HG03045 (cell line): Measurements from ENCODE around the gene TTC3.
"Not testable (repeated sequence)": the region's sequence is repeated elsewhere in the genome, so short reads cannot be mapped to it uniquely, and the experiment has no call there.

Experiments used
- ATAC-seq: cut with Tn5 transposase; IDR thresholded peaks from one replicate; pipeline ENCODE4 v1.9.1; 2021; ENCODE audit warnings: mild to moderate bottlenecking, moderate library complexity; ENCODE audit not compliant: unreplicated experiment

The TTC3 gene

GRCh38 chr21:37072988-37073416 lies at the start of gene TTC3, which contains the start of gene PIGP:
TTC3 (plus strand) TSS chr21:37073254; CDS start chr21:37087258, 14,004 bp downstream.
PIGP (minus strand) TSS chr21:37073071; CDS start chr21:37072515, 556 bp downstream.
- peak; percentile 79 for ATAC-seq

- ATAC-seq, result no peak
These were observed 46.6 kb upstream of the TTC3 start for GRCh38 chr21:37026499-37026898.

- ATAC-seq, result no peak
These were observed 44.5 kb upstream of the TTC3 start for GRCh38 chr21:37028570-37028969.

- no peak for ATAC-seq
These were observed 42.2 kb upstream of the TTC3 start for GRCh38 chr21:37030864-37031263.

GRCh38 chr21:37032293-37032692 lies 40.8 kb upstream of the TTC3 start:
- ATAC-seq, result no peak

GRCh38 chr21:37032877-37033471 lies 40.1 kb upstream of the TTC3 start:
- ATAC-seq, result no peak

- not testable (repeated sequence) for ATAC-seq
These were observed 38.7 kb upstream of the TTC3 start for GRCh38 chr21:37034394-37034793.

- ATAC-seq, result no peak
These were observed 36.9 kb upstream of the TTC3 start for GRCh38 chr21:37036177-37036576.

- no peak for ATAC-seq
These were observed 33.5 kb upstream of the TTC3 start for GRCh38 chr21:37039411-37040075.

- no peak for ATAC-seq
These were observed 32.8 kb upstream of the TTC3 start for GRCh38 chr21:37040212-37040611.

- no peak for ATAC-seq
These were observed 31.3 kb upstream of the TTC3 start for GRCh38 chr21:37041706-37042271.

- no peak for ATAC-seq
These were observed 29.2 kb upstream of the TTC3 start for GRCh38 chr21:37043818-37044217.

GRCh38 chr21:37044643-37045042 lies 28.4 kb upstream of the TTC3 start:
- ATAC-seq, result no peak

- no peak for ATAC-seq
These were observed 27.9 kb upstream of the TTC3 start for GRCh38 chr21:37045149-37045548.

- ATAC-seq, result no peak
These were observed 27.5 kb upstream of the TTC3 start for GRCh38 chr21:37045556-37045955.

- ATAC-seq, result no peak
These were observed 26.0 kb upstream of the TTC3 start for GRCh38 chr21:37047079-37047478.

GRCh38 chr21:37049741-37050140 lies 23.3 kb upstream of the TTC3 start:
- ATAC-seq, result not testable (repeated sequence)

- ATAC-seq, result no peak
These were observed 17.7 kb upstream of the TTC3 start for GRCh38 chr21:37055271-37055855.

- ATAC-seq, result no peak
These were observed 15.4 kb upstream of the TTC3 start for GRCh38 chr21:37057614-37058013.

- no peak for ATAC-seq
These were observed 14.8 kb upstream of the TTC3 start for GRCh38 chr21:37058261-37058660.

GRCh38 chr21:37059181-37059580 lies 13.9 kb upstream of the TTC3 start:
- ATAC-seq, result no peak

GRCh38 chr21:37060296-37060695 lies 12.8 kb upstream of the TTC3 start:
- no peak for ATAC-seq
